Measurements from ENCODE around the gene TAC4. TPM values are rescaled to one million over a fixed set of nuclear protein-coding genes. Genes with fewer than 3 reads are reported as not detected.

TAC4 gene
- total and polyA plus RNA-seq, 2 of the 13 experiments (the other 11 are each of a cell fraction or from before 2014, with no cell fraction given): not detected

GRCh38 chr17:49887086-49887743 lies 39.3 kb upstream of the TAC4 start (continued):
- TF ChIP-seq, protein P1, sequence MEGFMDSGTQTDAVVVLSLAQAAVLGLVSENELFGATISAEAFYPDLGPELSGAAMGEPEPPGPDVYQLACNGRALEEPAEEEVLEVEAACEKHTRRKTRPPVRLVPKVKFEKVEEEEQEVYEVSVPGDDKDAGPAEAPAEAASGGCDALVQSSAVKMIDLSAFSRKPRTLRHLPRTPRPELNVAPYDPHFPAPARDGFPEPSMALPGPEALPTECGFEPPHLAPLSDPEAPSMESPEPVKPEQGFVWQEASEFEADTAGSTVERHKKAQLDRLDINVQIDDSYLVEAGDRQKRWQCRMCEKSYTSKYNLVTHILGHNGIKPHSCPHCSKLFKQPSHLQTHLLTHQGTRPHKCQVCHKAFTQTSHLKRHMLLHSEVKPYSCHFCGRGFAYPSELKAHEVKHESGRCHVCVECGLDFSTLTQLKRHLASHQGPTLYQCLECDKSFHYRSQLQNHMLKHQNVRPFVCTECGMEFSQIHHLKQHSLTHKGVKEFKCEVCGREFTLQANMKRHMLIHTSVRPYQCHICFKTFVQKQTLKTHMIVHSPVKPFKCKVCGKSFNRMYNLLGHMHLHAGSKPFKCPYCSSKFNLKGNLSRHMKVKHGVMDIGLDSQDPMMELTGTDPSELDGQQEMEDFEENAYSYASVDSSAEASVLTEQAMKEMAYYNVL (CRISPR knock-in tag; IDR thresholded peaks at IDR 0.05; ENCODE audit: borderline replicate concordance): peak; percentile 90
- TF ChIP-seq POLR2AphosphoS5 (IDR thresholded peaks at IDR 0.05; ENCODE audit: low read depth, low read length): peak; percentile 73
- TF ChIP-seq ZNF253 (CRISPR knock-in tag; IDR thresholded peaks at IDR 0.05; ENCODE audit: borderline replicate concordance): no peak
- no peak for TF ChIP-seq REXO4 (CRISPR knock-in tag; IDR thresholded peaks at IDR 0.05; ENCODE audit: borderline replicate concordance)
- TF ChIP-seq THAP7 (CRISPR knock-in tag; IDR thresholded peaks at IDR 0.05): no peak
- no peak for TF ChIP-seq ZNF143 (CRISPR knock-in tag; IDR thresholded peaks at IDR 0.05)
- no peak for TF ChIP-seq MAFK (conservative IDR thresholded peaks at IDR 0.05 in 1 of 2, IDR thresholded peaks at IDR 0.05 in 1 of 2; ENCODE audit: low read length in 2 of 2)
- TF ChIP-seq ZUFSP (CRISPR knock-in tag; IDR thresholded peaks at IDR 0.05; ENCODE audit: borderline replicate concordance): no peak
- TF ChIP-seq ZNF292 (CRISPR knock-in tag; IDR thresholded peaks at IDR 0.05; ENCODE audit: borderline replicate concordance, low read depth): peak; percentile 96
- TF ChIP-seq ARHGAP35 (CRISPR knock-in tag; IDR thresholded peaks at IDR 0.05; ENCODE audit: borderline replicate concordance): no peak
- peak; percentile 89 for TF ChIP-seq DPF2 (CRISPR knock-in tag; IDR thresholded peaks at IDR 0.05; ENCODE audit: borderline replicate concordance, low read depth)
- peak; percentile 43; the same call in 1 of the 2 replicates for TF ChIP-seq KDM2A (CRISPR knock-in tag; IDR thresholded peaks at IDR 0.05; ENCODE audit: borderline replicate concordance, low read depth)
- TF ChIP-seq ZNF136 (CRISPR knock-in tag; IDR thresholded peaks at IDR 0.05; ENCODE audit: low read depth): no peak
- TF ChIP-seq KAT2B (IDR thresholded peaks at IDR 0.05; ENCODE audit: borderline replicate concordance, low read depth, low read length): no peak
- TF ChIP-seq RAD51 (IDR thresholded peaks at IDR 0.05; ENCODE audit: borderline replicate concordance): no peak
- peak; percentile 52; the same call in 1 of the 2 replicates for TF ChIP-seq ZNF30 (CRISPR knock-in tag; IDR thresholded peaks at IDR 0.05)
- TF ChIP-seq, protein P2, sequence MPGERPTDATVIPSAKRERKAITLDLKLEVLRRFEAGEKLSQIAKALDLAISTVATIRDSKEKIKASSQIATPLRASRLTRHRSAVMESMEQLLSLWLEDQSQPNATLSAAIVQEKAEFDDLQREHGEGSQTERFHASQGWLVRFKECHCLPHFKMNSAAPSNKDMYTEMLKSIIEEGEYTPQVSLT (CRISPR knock-in tag; IDR thresholded peaks at IDR 0.05; ENCODE audit: borderline replicate concordance, low read depth): no peak; the same call in 1 of the 2 replicates

Data from HepG2 (cell line).